Neutrophil (primary cell): ENCODE results near the gene PSD2.
A peak's percentile ranks its signal among the peaks of the same experiment; 100 is the strongest.

ENCODE experiments used
- H3K27ac ChIP-seq: fragments of 200-600 bp; sonication (generic); 2 replicates; pipeline ENCODE4 v1.5.1; 2016; ENCODE audit warnings: mild to moderate bottlenecking, moderate library complexity
- H3K27me3 ChIP-seq: fragments of 200-600 bp; sonication (generic); 2 replicates; pipeline ENCODE4 v1.6.0; 2016; ENCODE audit warnings: mild to moderate bottlenecking
- H3K36me3 ChIP-seq: fragments of 200-600 bp; sonication (generic); 2 replicates; pipeline ENCODE4 v1.5.1; 2017
- H3K4me1 ChIP-seq, 2 experiments: fragments of 200-600 bp in 1 of 2; sonication (generic) in 1 of 2; 1 replicate in 1 of 2; 2 replicates in 1 of 2; pipeline versions ENCODE4 v1.5.1 to v1.6.1; 2013 to 2016; ENCODE audit warnings: low read depth in 1 of 2, low read length in 1 of 2, mild to moderate bottlenecking in 1 of 2, moderate library complexity in 1 of 2; ENCODE audit not compliant: control insufficient read depth in 1 of 2, insufficient read depth in 1 of 2
- H3K4me3 ChIP-seq, 2 experiments: fragments of 200-600 bp in 1 of 2; sonication (generic) in 1 of 2; 1 replicate in 1 of 2; 2 replicates in 1 of 2; pipeline ENCODE4 v1.5.1; 2013 to 2016; ENCODE audit warnings: low read depth in 1 of 2, low read length in 1 of 2, mild to moderate bottlenecking in 1 of 2, moderate library complexity in 1 of 2
- H3K9me3 ChIP-seq: fragments of 200-600 bp; sonication (generic); 2 replicates; pipeline ENCODE4 v1.5.1; 2016
- CTCF ChIP-seq: fragments of 200-600 bp; sonication (generic); IDR thresholded peaks from 2 replicates; pipeline ENCODE4 v1.5.1; 2016; ENCODE audit warnings: antibody characterized with exemption

Gene PSD2

GRCh38 chr5:139844472-139845145, 49.0 kb downstream of the PSD2 start:
- Histone ChIP-seq H3K9me3 (no peaks in the 10 kb centered on the region), H3K4me3 (no peak overlapping the region), H3K4me1 (peaks cover 0 to 7% of the 10 kb centered on the region in 2 experiments), H3K36me3 (no peaks in the 10 kb centered on the region), H3K27me3 (peaks cover 67% of the 10 kb centered on the region), H3K27ac (no peak overlapping the region)
- TF ChIP-seq CTCF = no peak

DNA sequence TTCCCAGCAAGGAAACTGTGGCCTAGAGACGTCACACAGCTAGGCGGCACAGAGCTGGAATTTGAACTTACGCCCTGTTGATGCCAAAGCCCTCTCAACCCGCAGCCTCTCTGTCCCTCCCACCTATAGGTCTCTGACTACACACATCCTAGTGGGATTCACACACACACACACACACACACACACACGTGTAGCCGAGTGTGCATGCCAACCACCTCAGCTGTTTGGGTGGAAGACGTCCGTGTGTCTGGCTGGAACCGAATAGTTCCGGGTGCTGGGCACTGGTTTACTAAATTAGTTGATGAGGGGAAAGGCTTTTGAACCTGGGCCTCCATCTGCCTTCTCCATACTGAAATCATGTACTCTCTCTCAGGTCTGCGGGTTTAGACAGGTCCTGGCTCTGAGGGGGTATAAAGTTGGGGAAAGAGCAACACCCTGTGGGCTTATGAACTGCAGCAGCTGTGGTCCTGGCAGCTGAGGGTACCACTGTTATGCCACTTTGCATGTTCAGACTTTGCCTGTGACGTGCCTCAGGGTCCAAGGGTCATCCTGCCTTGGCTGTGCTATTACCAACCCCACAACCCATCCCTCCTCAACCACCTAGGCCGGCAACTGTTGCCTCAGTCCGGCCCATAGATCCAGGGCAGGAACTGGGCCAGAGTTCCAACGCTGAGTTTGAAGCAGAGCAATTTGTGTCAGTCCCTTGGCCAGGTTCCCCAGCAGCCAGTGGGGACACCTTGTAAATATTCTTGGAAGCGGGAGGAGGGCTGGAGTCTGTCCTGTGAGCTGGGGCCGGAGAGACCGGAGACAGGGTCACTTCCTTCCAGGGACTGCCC, 50.5 kb downstream of the PSD2 start:
- no peak overlapping the region for H3K4me3 ChIP-seq
- H3K4me1 ChIP-seq = peaks cover 0 to 7% of the 10 kb centered on the region in 2 experiments
- no peak for TF ChIP-seq CTCF
- H3K36me3 ChIP-seq = no peaks in the 10 kb centered on the region
- no peak overlapping the region for H3K27ac ChIP-seq
- peaks cover 81% of the 10 kb centered on the region for H3K27me3 ChIP-seq
- no peaks in the 10 kb centered on the region for H3K9me3 ChIP-seq

GRCh38 chr5:139847091-139847490, 51.5 kb downstream of the PSD2 start:
- no peak overlapping the region for H3K27ac ChIP-seq
- no peaks in the 10 kb centered on the region for H3K36me3 ChIP-seq
- H3K4me3 ChIP-seq = no peak overlapping the region
- H3K27me3 ChIP-seq = peaks cover 92% of the 10 kb centered on the region
- no peaks in the 10 kb centered on the region for H3K9me3 ChIP-seq
- H3K4me1 ChIP-seq = peaks cover 0 to 7% of the 10 kb centered on the region in 2 experiments
- TF ChIP-seq CTCF = no peak

- no peak for TF ChIP-seq CTCF
- Histone ChIP-seq H3K27me3 (peaks cover 93% of the 10 kb centered on the region), H3K27ac (no peak overlapping the region), H3K4me1 (peaks cover 0 to 7% of the 10 kb centered on the region in 2 experiments), H3K9me3 (no peaks in the 10 kb centered on the region), H3K36me3 (no peaks in the 10 kb centered on the region), H3K4me3 (peak overlapping the region; percentile 15 to 43)
Measured at GRCh38 chr5:139847790-139848507, 52.3 kb downstream of the PSD2 start.

- H3K4me3 ChIP-seq = peak overlapping the region in 1 of 2 experiments; percentile 15
- peaks cover 86% of the 10 kb centered on the region for H3K27me3 ChIP-seq
- no peak overlapping the region for H3K27ac ChIP-seq
- TF ChIP-seq CTCF = no peak
- H3K9me3 ChIP-seq = no peaks in the 10 kb centered on the region
- peaks cover 0 to 7% of the 10 kb centered on the region in 2 experiments for H3K4me1 ChIP-seq
- no peaks in the 10 kb centered on the region for H3K36me3 ChIP-seq
Measured at GRCh38 chr5:139848508-139849100, 53.0 kb downstream of the PSD2 start.
